ENCODE data around the gene PSMA6. TPM values are rescaled to one million over a fixed set of nuclear protein-coding genes. Genes with fewer than 3 reads are reported as not detected.

The PSMA6 gene
- total and polyA plus RNA-seq, 2 of the 13 experiments (the other 11 are each of a cell fraction or from before 2014, with no cell fraction given) = 525 to 1,109 TPM

DNA sequence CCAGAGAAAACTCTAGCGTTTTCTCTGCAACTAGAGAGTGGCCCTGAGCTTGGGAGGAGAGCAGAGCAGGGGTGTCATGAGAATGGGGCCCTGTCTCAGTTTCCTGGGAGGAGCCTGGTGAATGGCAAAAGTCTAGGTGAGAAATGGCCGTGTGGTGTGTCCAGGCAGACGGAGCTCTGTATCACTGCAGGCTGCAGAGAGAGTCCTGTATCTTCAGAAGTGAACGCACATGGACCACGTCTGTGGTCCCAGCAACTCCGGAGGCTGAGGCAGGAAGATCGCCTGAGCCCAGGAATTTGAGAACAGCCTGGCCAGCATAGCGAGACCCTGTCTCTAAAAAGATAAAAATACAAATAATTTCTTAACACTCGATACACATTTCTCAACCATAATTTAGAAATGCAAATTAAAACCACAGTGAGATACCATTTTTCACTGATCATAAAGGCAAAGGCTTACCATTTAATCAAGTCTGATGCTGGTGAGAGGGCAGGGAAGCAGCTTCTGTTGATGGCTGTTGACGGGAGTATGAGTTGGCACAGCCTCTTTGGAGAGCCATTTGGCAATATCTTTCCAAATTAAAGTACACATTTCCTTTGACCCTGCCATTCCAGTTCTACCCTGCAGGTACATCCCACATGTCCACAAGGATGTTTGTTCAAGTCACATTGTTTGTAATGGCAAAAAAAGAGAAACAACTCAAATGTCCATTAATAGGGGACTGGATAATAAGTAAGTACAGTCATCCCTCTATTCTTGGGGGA lies 61.4 kb downstream of the PSMA6 start (continued):
- TF ChIP-seq IRF2 (CRISPR knock-in tag; IDR thresholded peaks at IDR 0.05) (peak; percentile 70; the same call in 1 of the 2 replicates), HCFC1 (IDR thresholded peaks at IDR 0.05; ENCODE audit: low read depth, low read length) (no peak), DPF2 (CRISPR knock-in tag; IDR thresholded peaks at IDR 0.05; ENCODE audit: borderline replicate concordance, low read depth) (peak; percentile 56; the same call in 1 of the 2 replicates), ZNF614 (CRISPR knock-in tag; IDR thresholded peaks at IDR 0.05; ENCODE audit: borderline replicate concordance) (peak; percentile 74; the same call in 1 of the 2 replicates), ONECUT2 (CRISPR knock-in tag; IDR thresholded peaks at IDR 0.05) (no peak), ZBTB21 (CRISPR knock-in tag; IDR thresholded peaks at IDR 0.05) (no peak), ZNF329 (CRISPR knock-in tag; IDR thresholded peaks at IDR 0.05; ENCODE audit: low read depth) (no peak)
- TF ChIP-seq, protein P1, sequence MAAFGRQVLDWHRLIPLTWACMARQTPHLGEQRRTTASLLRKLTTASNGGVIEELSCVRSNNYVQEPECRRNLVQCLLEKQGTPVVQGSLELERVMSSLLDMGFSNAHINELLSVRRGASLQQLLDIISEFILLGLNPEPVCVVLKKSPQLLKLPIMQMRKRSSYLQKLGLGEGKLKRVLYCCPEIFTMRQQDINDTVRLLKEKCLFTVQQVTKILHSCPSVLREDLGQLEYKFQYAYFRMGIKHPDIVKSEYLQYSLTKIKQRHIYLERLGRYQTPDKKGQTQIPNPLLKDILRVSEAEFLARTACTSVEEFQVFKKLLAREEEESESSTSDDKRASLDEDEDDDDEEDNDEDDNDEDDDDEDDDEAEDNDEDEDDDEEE (CRISPR knock-in tag; IDR thresholded peaks at IDR 0.05) = no peak
- TF ChIP-seq, protein P2, sequence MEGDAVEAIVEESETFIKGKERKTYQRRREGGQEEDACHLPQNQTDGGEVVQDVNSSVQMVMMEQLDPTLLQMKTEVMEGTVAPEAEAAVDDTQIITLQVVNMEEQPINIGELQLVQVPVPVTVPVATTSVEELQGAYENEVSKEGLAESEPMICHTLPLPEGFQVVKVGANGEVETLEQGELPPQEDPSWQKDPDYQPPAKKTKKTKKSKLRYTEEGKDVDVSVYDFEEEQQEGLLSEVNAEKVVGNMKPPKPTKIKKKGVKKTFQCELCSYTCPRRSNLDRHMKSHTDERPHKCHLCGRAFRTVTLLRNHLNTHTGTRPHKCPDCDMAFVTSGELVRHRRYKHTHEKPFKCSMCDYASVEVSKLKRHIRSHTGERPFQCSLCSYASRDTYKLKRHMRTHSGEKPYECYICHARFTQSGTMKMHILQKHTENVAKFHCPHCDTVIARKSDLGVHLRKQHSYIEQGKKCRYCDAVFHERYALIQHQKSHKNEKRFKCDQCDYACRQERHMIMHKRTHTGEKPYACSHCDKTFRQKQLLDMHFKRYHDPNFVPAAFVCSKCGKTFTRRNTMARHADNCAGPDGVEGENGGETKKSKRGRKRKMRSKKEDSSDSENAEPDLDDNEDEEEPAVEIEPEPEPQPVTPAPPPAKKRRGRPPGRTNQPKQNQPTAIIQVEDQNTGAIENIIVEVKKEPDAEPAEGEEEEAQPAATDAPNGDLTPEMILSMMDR (CRISPR knock-in tag; IDR thresholded peaks at IDR 0.05) = no peak
- TF ChIP-seq, protein P3, sequence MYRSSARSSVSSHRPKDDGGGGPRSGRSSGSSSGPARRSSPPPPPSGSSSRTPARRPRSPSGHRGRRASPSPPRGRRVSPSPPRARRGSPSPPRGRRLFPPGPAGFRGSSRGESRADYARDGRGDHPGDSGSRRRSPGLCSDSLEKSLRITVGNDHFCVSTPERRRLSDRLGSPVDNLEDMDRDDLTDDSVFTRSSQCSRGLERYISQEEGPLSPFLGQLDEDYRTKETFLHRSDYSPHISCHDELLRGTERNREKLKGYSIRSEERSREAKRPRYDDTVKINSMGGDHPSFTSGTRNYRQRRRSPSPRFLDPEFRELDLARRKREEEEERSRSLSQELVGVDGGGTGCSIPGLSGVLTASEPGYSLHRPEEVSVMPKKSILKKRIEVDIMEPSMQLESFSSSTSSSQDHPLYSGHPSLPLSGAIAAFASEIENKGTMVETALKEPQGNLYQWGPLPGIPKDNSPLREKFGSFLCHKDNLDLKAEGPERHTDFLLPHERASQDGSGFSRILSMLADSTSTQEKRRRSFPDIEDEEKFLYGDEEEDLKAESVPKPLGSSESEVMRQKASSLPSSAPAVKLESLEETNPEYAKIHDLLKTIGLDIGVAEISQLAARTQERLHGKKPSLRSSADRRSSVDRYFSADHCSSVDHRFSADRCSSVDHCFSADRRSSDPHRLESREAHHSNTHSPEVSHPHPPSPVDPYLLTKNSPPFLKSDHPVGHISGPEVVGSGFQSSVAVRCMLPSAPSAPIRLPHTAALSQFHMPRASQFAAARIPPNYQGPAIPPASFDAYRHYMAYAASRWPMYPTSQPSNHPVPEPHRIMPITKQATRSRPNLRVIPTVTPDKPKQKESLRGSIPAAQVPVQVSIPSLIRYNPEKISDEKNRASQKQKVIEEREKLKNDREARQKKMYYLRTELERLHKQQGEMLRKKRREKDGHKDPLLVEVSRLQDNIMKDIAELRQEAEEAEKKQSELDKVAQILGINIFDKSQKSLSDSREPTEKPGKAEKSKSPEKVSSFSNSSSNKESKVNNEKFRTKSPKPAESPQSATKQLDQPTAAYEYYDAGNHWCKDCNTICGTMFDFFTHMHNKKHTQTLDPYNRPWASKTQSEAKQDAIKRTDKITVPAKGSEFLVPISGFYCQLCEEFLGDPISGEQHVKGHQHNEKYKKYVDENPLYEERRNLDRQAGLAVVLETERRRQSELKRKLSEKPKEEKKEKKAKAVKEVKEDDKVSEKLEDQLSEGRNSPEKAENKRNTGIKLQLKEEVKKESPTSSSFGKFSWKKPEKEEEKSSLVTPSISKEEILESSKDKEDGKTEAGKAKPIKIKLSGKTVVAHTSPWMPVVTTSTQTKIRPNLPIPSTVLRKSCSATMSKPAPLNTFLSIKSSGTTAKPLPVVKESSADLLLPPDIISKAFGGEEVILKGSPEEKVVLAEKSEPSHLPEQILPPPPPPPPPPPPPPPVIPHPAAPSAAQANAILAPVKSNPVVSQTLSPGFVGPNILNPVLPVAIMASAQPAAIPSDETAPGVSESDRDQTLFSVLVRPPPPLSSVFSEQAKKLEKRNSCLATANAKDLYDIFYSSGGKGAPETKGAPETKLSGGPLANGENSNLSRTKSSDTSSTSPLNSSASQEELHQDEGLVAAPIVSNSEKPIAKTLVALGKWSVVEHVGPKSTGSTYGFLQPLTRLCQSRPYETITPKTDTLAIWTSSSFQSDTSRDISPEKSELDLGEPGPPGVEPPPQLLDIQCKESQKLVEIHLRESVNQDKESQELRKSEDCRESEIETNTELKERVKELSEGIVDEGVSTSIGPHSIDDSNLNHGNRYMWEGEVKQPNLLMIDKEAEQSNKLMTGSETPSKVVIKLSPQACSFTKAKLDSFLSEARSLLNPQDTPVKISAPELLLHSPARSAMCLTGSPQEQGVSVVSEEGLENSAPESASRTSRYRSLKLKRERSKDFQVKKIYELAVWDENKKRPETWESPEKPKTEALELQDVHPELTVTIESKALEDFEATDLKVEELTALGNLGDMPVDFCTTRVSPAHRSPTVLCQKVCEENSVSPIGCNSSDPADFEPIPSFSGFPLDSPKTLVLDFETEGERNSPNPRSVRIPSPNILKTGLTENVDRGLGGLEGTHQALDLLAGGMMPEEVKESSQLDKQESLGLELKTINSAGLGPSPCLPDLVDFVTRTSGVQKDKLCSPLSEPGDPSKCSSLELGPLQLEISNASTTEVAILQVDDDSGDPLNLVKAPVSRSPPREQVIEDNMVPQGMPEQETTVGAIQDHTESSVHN (CRISPR knock-in tag; IDR thresholded peaks at IDR 0.05) = no peak
- TF ChIP-seq, protein P4, sequence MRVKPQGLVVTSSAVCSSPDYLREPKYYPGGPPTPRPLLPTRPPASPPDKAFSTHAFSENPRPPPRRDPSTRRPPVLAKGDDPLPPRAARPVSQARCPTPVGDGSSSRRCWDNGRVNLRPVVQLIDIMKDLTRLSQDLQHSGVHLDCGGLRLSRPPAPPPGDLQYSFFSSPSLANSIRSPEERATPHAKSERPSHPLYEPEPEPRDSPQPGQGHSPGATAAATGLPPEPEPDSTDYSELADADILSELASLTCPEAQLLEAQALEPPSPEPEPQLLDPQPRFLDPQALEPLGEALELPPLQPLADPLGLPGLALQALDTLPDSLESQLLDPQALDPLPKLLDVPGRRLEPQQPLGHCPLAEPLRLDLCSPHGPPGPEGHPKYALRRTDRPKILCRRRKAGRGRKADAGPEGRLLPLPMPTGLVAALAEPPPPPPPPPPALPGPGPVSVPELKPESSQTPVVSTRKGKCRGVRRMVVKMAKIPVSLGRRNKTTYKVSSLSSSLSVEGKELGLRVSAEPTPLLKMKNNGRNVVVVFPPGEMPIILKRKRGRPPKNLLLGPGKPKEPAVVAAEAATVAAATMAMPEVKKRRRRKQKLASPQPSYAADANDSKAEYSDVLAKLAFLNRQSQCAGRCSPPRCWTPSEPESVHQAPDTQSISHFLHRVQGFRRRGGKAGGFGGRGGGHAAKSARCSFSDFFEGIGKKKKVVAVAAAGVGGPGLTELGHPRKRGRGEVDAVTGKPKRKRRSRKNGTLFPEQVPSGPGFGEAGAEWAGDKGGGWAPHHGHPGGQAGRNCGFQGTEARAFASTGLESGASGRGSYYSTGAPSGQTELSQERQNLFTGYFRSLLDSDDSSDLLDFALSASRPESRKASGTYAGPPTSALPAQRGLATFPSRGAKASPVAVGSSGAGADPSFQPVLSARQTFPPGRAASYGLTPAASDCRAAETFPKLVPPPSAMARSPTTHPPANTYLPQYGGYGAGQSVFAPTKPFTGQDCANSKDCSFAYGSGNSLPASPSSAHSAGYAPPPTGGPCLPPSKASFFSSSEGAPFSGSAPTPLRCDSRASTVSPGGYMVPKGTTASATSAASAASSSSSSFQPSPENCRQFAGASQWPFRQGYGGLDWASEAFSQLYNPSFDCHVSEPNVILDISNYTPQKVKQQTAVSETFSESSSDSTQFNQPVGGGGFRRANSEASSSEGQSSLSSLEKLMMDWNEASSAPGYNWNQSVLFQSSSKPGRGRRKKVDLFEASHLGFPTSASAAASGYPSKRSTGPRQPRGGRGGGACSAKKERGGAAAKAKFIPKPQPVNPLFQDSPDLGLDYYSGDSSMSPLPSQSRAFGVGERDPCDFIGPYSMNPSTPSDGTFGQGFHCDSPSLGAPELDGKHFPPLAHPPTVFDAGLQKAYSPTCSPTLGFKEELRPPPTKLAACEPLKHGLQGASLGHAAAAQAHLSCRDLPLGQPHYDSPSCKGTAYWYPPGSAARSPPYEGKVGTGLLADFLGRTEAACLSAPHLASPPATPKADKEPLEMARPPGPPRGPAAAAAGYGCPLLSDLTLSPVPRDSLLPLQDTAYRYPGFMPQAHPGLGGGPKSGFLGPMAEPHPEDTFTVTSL (CRISPR knock-in tag; IDR thresholded peaks at IDR 0.05; ENCODE audit: borderline replicate concordance) = peak; percentile 78; the same call in 1 of the 2 replicates
